GM12874 (cell line): ENCODE measurements around the gene ATP5PF.

ENCODE experiments used
- CTCF ChIP-seq: IDR thresholded peaks from 2 replicates; pipeline ENCODE4 v1.5.1; 2011; ENCODE audit warnings: low read depth, mild to moderate bottlenecking, control low read depth, low read length, moderate library complexity; ENCODE audit not compliant: insufficient read depth

ATP5PF gene

GRCh38 chr21:25759573-25759972, 24.9 kb upstream of the ATP5PF start:
- no peak for TF ChIP-seq CTCF

GRCh38 chr21:25757531-25757930, 22.8 kb upstream of the ATP5PF start:
- TF ChIP-seq CTCF, result no peak

- TF ChIP-seq CTCF, result no peak
Observed at GRCh38 chr21:25756190-25756932, 21.7 kb upstream of the ATP5PF start.

GRCh38 chr21:25752416-25752815, 17.7 kb upstream of the ATP5PF start:
- no peak for TF ChIP-seq CTCF

- TF ChIP-seq CTCF, result no peak
Observed at GRCh38 chr21:25750085-25750484, 15.4 kb upstream of the ATP5PF start.

- no peak for TF ChIP-seq CTCF
Observed at GRCh38 chr21:25744854-25745253, 10.2 kb upstream of the ATP5PF start.

GRCh38 chr21:25742900-25743299, 8.2 kb upstream of the ATP5PF start:
- TF ChIP-seq CTCF, result no peak
